ENCODE measurements around the gene TBX15.

Gene TBX15

GRCh38 chr1:119007670-119008482 is 19.7 kb upstream of the TBX15 start:
- DNase-seq (ENCODE audit: low spot score) = no peak
- in situ Hi-C loops (cut with MboI; ENCODE audit: low sequenced_read_pairs, unreplicated experiment) = loop anchor here (25.0 kb wide), 1 partner anchor 846 kb away; no protein-coding TSS in a partner anchor
- TF ChIP-seq CTCF (IDR thresholded peaks at IDR 0.05; ENCODE audit: borderline replicate concordance, control extremely low read depth, extremely low read depth, insufficient read depth, missing control alignments) = no peak

- in situ Hi-C loops (cut with MboI; ENCODE audit: low sequenced_read_pairs, unreplicated experiment) = loop anchor here (25.0 kb wide), 1 partner anchor 845 kb away; no protein-coding TSS in a partner anchor
- no peak for TF ChIP-seq CTCF (IDR thresholded peaks at IDR 0.05; ENCODE audit: borderline replicate concordance, control extremely low read depth, extremely low read depth, insufficient read depth, missing control alignments)
- no peak for DNase-seq (ENCODE audit: low spot score)
Measured at GRCh38 chr1:119007339-119007669, 19.2 kb upstream of the TBX15 start.

GRCh38 chr1:119006406-119007279 is 18.5 kb upstream of the TBX15 start:
- DNase-seq (ENCODE audit: low spot score) = no peak
- no peak for TF ChIP-seq CTCF (IDR thresholded peaks at IDR 0.05; ENCODE audit: borderline replicate concordance, control extremely low read depth, extremely low read depth, insufficient read depth, missing control alignments)
- in situ Hi-C loops (cut with MboI; ENCODE audit: low sequenced_read_pairs, unreplicated experiment) = loop anchor here (25.0 kb wide), 1 partner anchor 844 kb away; no protein-coding TSS in a partner anchor

GRCh38 chr1:119005724-119006405 is 17.7 kb upstream of the TBX15 start:
- DNase-seq (ENCODE audit: low spot score) = no peak
- TF ChIP-seq CTCF (IDR thresholded peaks at IDR 0.05; ENCODE audit: borderline replicate concordance, control extremely low read depth, extremely low read depth, insufficient read depth, missing control alignments) = no peak
- in situ Hi-C loops (cut with MboI; ENCODE audit: low sequenced_read_pairs, unreplicated experiment) = loop anchor here (25.0 kb wide), 1 partner anchor 844 kb away; no protein-coding TSS in a partner anchor

- no peak for TF ChIP-seq CTCF (IDR thresholded peaks at IDR 0.05; ENCODE audit: borderline replicate concordance, control extremely low read depth, extremely low read depth, insufficient read depth, missing control alignments)
- in situ Hi-C loops (cut with MboI; ENCODE audit: low sequenced_read_pairs, unreplicated experiment) = loop anchor here (25.0 kb wide), 1 partner anchor 842 kb away; no protein-coding TSS in a partner anchor
- no peak for DNase-seq (ENCODE audit: low spot score)
Measured at GRCh38 chr1:119004781-119005180, 16.6 kb upstream of the TBX15 start.

GRCh38 chr1:119004129-119004527 is 16.0 kb upstream of the TBX15 start:
- TF ChIP-seq CTCF (IDR thresholded peaks at IDR 0.05; ENCODE audit: borderline replicate concordance, control extremely low read depth, extremely low read depth, insufficient read depth, missing control alignments) = no peak
- in situ Hi-C loops (cut with MboI; ENCODE audit: low sequenced_read_pairs, unreplicated experiment) = loop anchor here (25.0 kb wide), 1 partner anchor 842 kb away; no protein-coding TSS in a partner anchor
- DNase-seq (ENCODE audit: low spot score) = no peak

Data from GM13976 (cell line).